ENCODE data around the gene ZNF516. TPM values are rescaled to one million over a fixed set of nuclear protein-coding genes. Genes with fewer than 3 reads are reported as not detected.

Gene ZNF516
- total RNA-seq, 1 experiment from 2014 or later, result 8.2 TPM

- no peaks in the 10 kb centered on the region for H3K9me3 ChIP-seq (replicated peaks)
- H3K4me3 ChIP-seq, result no peak overlapping the region
- no peaks in the 10 kb centered on the region for H3K4me1 ChIP-seq
- H3K27me3 ChIP-seq, result no peaks in the 10 kb centered on the region
- H3K36me3 ChIP-seq, result no peaks in the 10 kb centered on the region
- DNase-seq, result no peak
- H3K27ac ChIP-seq, result no peak overlapping the region
These were observed 82.8 kb downstream of the ZNF516 start for GRCh38 chr18:76412010-76412817.

- no peaks in the 10 kb centered on the region for H3K27me3 ChIP-seq
- H3K4me3 ChIP-seq, result no peak overlapping the region
- no peak overlapping the region for H3K27ac ChIP-seq
- no peaks in the 10 kb centered on the region for H3K36me3 ChIP-seq
- DNase-seq, result no peak
- H3K4me1 ChIP-seq, result no peaks in the 10 kb centered on the region
- H3K9me3 ChIP-seq (replicated peaks), result no peaks in the 10 kb centered on the region
These were observed 84.2 kb downstream of the ZNF516 start for GRCh38 chr18:76410660-76411417.

- Histone ChIP-seq H3K27me3 (no peaks in the 10 kb centered on the region), H3K27ac (no peak overlapping the region), H3K4me3 (no peak overlapping the region), H3K9me3 (replicated peaks) (no peaks in the 10 kb centered on the region), H3K4me1 (no peaks in the 10 kb centered on the region), H3K36me3 (no peaks in the 10 kb centered on the region)
- no peak for DNase-seq
These were observed 85.0 kb downstream of the ZNF516 start for GRCh38 chr18:76410033-76410432.

- Histone ChIP-seq H3K9me3 (replicated peaks) (no peaks in the 10 kb centered on the region), H3K4me3 (no peak overlapping the region), H3K4me1 (no peaks in the 10 kb centered on the region), H3K36me3 (no peaks in the 10 kb centered on the region), H3K27ac (no peak overlapping the region), H3K27me3 (no peaks in the 10 kb centered on the region)
- no peak for DNase-seq
These were observed 86.5 kb downstream of the ZNF516 start for GRCh38 chr18:76408480-76409067.

- no peak for DNase-seq
- Histone ChIP-seq H3K9me3 (replicated peaks) (no peaks in the 10 kb centered on the region), H3K4me3 (no peak overlapping the region), H3K27me3 (no peaks in the 10 kb centered on the region), H3K36me3 (no peaks in the 10 kb centered on the region), H3K4me1 (no peaks in the 10 kb centered on the region), H3K27ac (no peak overlapping the region)
These were observed 87.4 kb downstream of the ZNF516 start for GRCh38 chr18:76407681-76408080.

GRCh38 chr18:76406791-76407190 lies 88.3 kb downstream of the ZNF516 start:
- H3K4me1 ChIP-seq, result no peaks in the 10 kb centered on the region
- no peak overlapping the region for H3K4me3 ChIP-seq
- H3K27ac ChIP-seq, result no peak overlapping the region
- H3K9me3 ChIP-seq (replicated peaks), result no peaks in the 10 kb centered on the region
- H3K36me3 ChIP-seq, result no peaks in the 10 kb centered on the region
- no peaks in the 10 kb centered on the region for H3K27me3 ChIP-seq
- DNase-seq, result no peak

GRCh38 chr18:76405681-76406356 lies 89.2 kb downstream of the ZNF516 start:
- Histone ChIP-seq H3K27me3 (no peaks in the 10 kb centered on the region), H3K27ac (no peak overlapping the region), H3K4me3 (no peak overlapping the region), H3K4me1 (no peaks in the 10 kb centered on the region), H3K9me3 (replicated peaks) (no peaks in the 10 kb centered on the region), H3K36me3 (no peaks in the 10 kb centered on the region)
- DNase-seq, result peak; percentile 9 to 10

- H3K27me3 ChIP-seq, result no peaks in the 10 kb centered on the region
- H3K9me3 ChIP-seq (replicated peaks), result no peaks in the 10 kb centered on the region
- DNase-seq, result no peak
- H3K4me1 ChIP-seq, result no peaks in the 10 kb centered on the region
- H3K36me3 ChIP-seq, result no peaks in the 10 kb centered on the region
- no peak overlapping the region for H3K4me3 ChIP-seq
- H3K27ac ChIP-seq, result no peak overlapping the region
These were observed 89.8 kb downstream of the ZNF516 start for GRCh38 chr18:76405280-76405679.

- Histone ChIP-seq H3K4me1 (no peaks in the 10 kb centered on the region), H3K9me3 (replicated peaks) (no peaks in the 10 kb centered on the region), H3K4me3 (no peak overlapping the region), H3K27ac (no peak overlapping the region), H3K36me3 (no peaks in the 10 kb centered on the region), H3K27me3 (no peaks in the 10 kb centered on the region)
- DNase-seq, result no peak
These were observed 90.7 kb downstream of the ZNF516 start for GRCh38 chr18:76404345-76404831.

- Histone ChIP-seq H3K4me3 (no peak overlapping the region), H3K9me3 (replicated peaks) (no peaks in the 10 kb centered on the region), H3K27me3 (no peaks in the 10 kb centered on the region), H3K27ac (no peak overlapping the region), H3K4me1 (no peaks in the 10 kb centered on the region), H3K36me3 (no peaks in the 10 kb centered on the region)
- DNase-seq, result no peak
These were observed 92.7 kb downstream of the ZNF516 start for GRCh38 chr18:76402026-76402990.

GRCh38 chr18:76401498-76401897 lies 93.5 kb downstream of the ZNF516 start:
- Histone ChIP-seq H3K4me1 (no peaks in the 10 kb centered on the region), H3K4me3 (no peak overlapping the region), H3K36me3 (no peaks in the 10 kb centered on the region), H3K27ac (no peak overlapping the region), H3K9me3 (replicated peaks) (no peaks in the 10 kb centered on the region), H3K27me3 (no peaks in the 10 kb centered on the region)
- DNase-seq, result no peak

- H3K9me3 ChIP-seq (replicated peaks), result no peaks in the 10 kb centered on the region
- H3K36me3 ChIP-seq, result no peaks in the 10 kb centered on the region
- H3K27me3 ChIP-seq, result no peaks in the 10 kb centered on the region
- H3K27ac ChIP-seq, result no peak overlapping the region
- no peaks in the 10 kb centered on the region for H3K4me1 ChIP-seq
- no peak for DNase-seq
- H3K4me3 ChIP-seq, result no peak overlapping the region
These were observed 95.2 kb downstream of the ZNF516 start for GRCh38 chr18:76399613-76400391.

GRCh38 chr18:76398896-76399612 lies 96.0 kb downstream of the ZNF516 start:
- Histone ChIP-seq H3K9me3 (replicated peaks) (no peaks in the 10 kb centered on the region), H3K4me3 (no peak overlapping the region), H3K36me3 (no peaks in the 10 kb centered on the region), H3K4me1 (no peaks in the 10 kb centered on the region), H3K27me3 (no peaks in the 10 kb centered on the region), H3K27ac (no peak overlapping the region)
- peak; percentile 45 to 77 for DNase-seq
